K562 (cell line): Measurements from ENCODE around the gene RPEL1. TPM values are rescaled to one million over a fixed set of nuclear protein-coding genes. Genes with fewer than 3 reads are reported as not detected.
"Not testable (repeated sequence)": the region's sequence is repeated elsewhere in the genome, so short reads cannot be mapped to it uniquely, and the experiment has no call there.

ENCODE experiments used
- ATAC-seq: fragments of 200-7000 bp; cut with Tn5 transposase; 3 replicates; pipeline ENCODE4 v1.9.1; 2020; ENCODE audit warnings: moderate library complexity
- BruUV-seq: library from RNA; stranded (reverse); fragments of 400-500 nt; replicated peaks from 2 replicates; lab custom pipeline; 2021; lab: Mats Ljungman, UMichigan
- CTCF ChIA-PET: fragments of 300-600 bp; formaldehyde crosslinking; extraction: SDS; loops from one replicate; lab custom pipeline; 2021; ENCODE audit warnings: low intra/inter-chr PET ratio; lab: Yijun Ruan, JAX
- POLR2A ChIA-PET: fragments of 300-600, 350-650 bp; sonication (Branson Sonifier 250); formaldehyde crosslinking; extraction: SDS; loops from one replicate; lab custom pipeline; 2021; ENCODE audit warnings: antibody characterized with exemption, inconsistent platforms; lab: Yijun Ruan, JAX
- DNase-seq, 4 experiments: peaks; one replicate each; pipeline versions ENCODE4 v3.0.0 to v3.0.0-alpha.2; 2011 to 2018; ENCODE audit warnings: low spot score in 3 of 4, mixed read lengths in 3 of 4; ENCODE audit errors: extremely low read depth in 1 of 4
- FAIRE-seq: peaks from 2 replicates; lab custom pipeline; 2011; peaks lifted over from hg19 to GRCh38; lab: Jason Lieb, UNC
- H2AFZ ChIP-seq: 2 replicates; pipeline ENCODE4 v1.6.0; 2011; ENCODE audit warnings: low read depth, low read length, control low read depth, inconsistent platforms
- H3K27ac ChIP-seq: fragments of 200-600 bp; 3 replicates; pipeline ENCODE4 v1.8.0; 2011; ENCODE audit warnings: low read depth, mild to moderate bottlenecking, control low read depth, inconsistent platforms, low read length, moderate library complexity, mixed read lengths; ENCODE audit errors: extremely low read depth
- H3K27me3 ChIP-seq, 2 experiments: fragments of 300-600 bp in 1 of 2; 2 replicates in 1 of 2; 3 replicates in 1 of 2; pipeline versions ENCODE4 v1.6.0 to v1.8.0; 2011; ENCODE audit warnings: inconsistent platforms in 2 of 2, low read length in 2 of 2, mild to moderate bottlenecking in 1 of 2, mixed read lengths in 1 of 2, moderate library complexity in 1 of 2; ENCODE audit not compliant: control insufficient read depth in 2 of 2, insufficient read depth in 2 of 2
- H3K36me3 ChIP-seq: fragments of 300-600 bp; 3 replicates; pipeline ENCODE4 v1.8.0; 2011; ENCODE audit warnings: mild to moderate bottlenecking, low read length, inconsistent platforms; ENCODE audit not compliant: control insufficient read depth, insufficient read depth
- H3K4me1 ChIP-seq, 2 experiments: fragments of 200-600 bp in 1 of 2; replicated peaks in 1 of 2; 2 replicates in 1 of 2; 3 replicates in 1 of 2; pipeline versions ENCODE4 v1.5.1 to v1.8.0; 2011; ENCODE audit warnings: inconsistent platforms in 2 of 2, low read length in 2 of 2, mild to moderate bottlenecking in 1 of 2, mixed read lengths in 1 of 2, moderate library complexity in 1 of 2; ENCODE audit not compliant: control insufficient read depth in 2 of 2, insufficient read depth in 2 of 2
- H3K4me2 ChIP-seq: 2 replicates; pipeline ENCODE4 v1.6.1; 2011; ENCODE audit warnings: low read length, control low read depth, inconsistent platforms, mixed read lengths; ENCODE audit not compliant: insufficient read depth
- H3K4me3 ChIP-seq: fragments of 200-600 bp; sonication (generic), shearing (Covaris generic); 2 replicates; pipeline ENCODE4 v1.5.1; 2016; ENCODE audit warnings: control low read depth, inconsistent platforms
- H3K79me2 ChIP-seq: fragments of 200-600 bp; 3 replicates; pipeline ENCODE4 v1.8.0; 2011; ENCODE audit warnings: low read length, inconsistent platforms; ENCODE audit not compliant: control insufficient read depth, insufficient read depth
- H3K9ac ChIP-seq, 2 experiments: 2 replicates each; pipeline versions ENCODE4 v1.6.0 to v1.6.1; 2011; ENCODE audit warnings: low read depth in 2 of 2, low read length in 2 of 2, control low read depth in 1 of 2, inconsistent platforms in 1 of 2, mild to moderate bottlenecking in 1 of 2, mixed read lengths in 1 of 2; ENCODE audit not compliant: insufficient read depth in 1 of 2
- H3K9me1 ChIP-seq: one replicate; pipeline ENCODE4 v1.6.0; 2011; ENCODE audit warnings: inconsistent platforms, mild to moderate bottlenecking, low read length, moderate library complexity; ENCODE audit not compliant: control insufficient read depth, insufficient read depth
- H3K9me3 ChIP-seq: replicated peaks from 2 replicates; pipeline ENCODE4 v1.5.1; 2011; ENCODE audit warnings: low read depth, low read length, inconsistent platforms; ENCODE audit not compliant: control insufficient read depth, insufficient read depth
- H4K20me1 ChIP-seq: replicated peaks from 2 replicates; pipeline ENCODE4 v1.6.1; 2011; ENCODE audit warnings: low read length, inconsistent platforms, mixed read lengths; ENCODE audit not compliant: control insufficient read depth, insufficient read depth
- ETV6 ChIP-seq, 3 experiments: fragments of 150-350 bp in 1 of 3; sonication (generic) in 1 of 3; formaldehyde crosslinking in 1 of 3; IDR thresholded peaks; 2 replicates each; pipeline versions ENCODE4 v1.6.1 to v1.8.0; 2014 to 2022; ENCODE audit warnings: borderline replicate concordance in 2 of 3, low read depth in 2 of 3, antibody characterized with exemption in 1 of 3, low read length in 1 of 3, mild to moderate bottlenecking in 1 of 3, missing genetic modification reagents in 1 of 3
- PML ChIP-seq: IDR thresholded peaks from 2 replicates; pipeline ENCODE4 v1.6.1; 2012; ENCODE audit warnings: low read length, inconsistent platforms
- SMARCA5 ChIP-seq: fragments of 450-650 bp; IDR thresholded peaks from 2 replicates; pipeline ENCODE4 v1.6.1; 2016
- ZNF165 ChIP-seq: fragments of 250-450 bp; sonication (Bioruptor Pico); IDR thresholded peaks from 2 replicates; pipeline ENCODE4 v1.4.0; 2020; ENCODE audit warnings: borderline replicate concordance
- ZNF707 ChIP-seq: fragments of 250-450 bp; sonication (Bioruptor Pico); conservative IDR thresholded peaks from 2 replicates; pipeline ENCODE4 v1.8.0; 2022; ENCODE audit warnings: inconsistent platforms, mild to moderate bottlenecking, moderate library complexity
- WGBS: fragments of 100-300 bp; shearing (Covaris generic); methylation state at CpG from one replicate; pipeline ENCODE4 v1.1.6; 2016; ENCODE audit warnings: low coverage, mixed read lengths; ENCODE audit not compliant: insufficient coverage; ENCODE audit errors: missing lambda C conversion rate; 5-methylcytosine and 5-hydroxymethylcytosine counted together
- in situ Hi-C: fragments of 300-500 bp; cut with MboI; formaldehyde crosslinking; loops from 4 replicates; pipeline ENCODE4 v1.15.0; 2018; ENCODE audit warnings: inconsistent platforms, mixed read lengths
- intact Hi-C: fragments of 100-400 bp; cut with micrococcal nuclease; formaldehyde crosslinking; loops from 2 replicates; pipeline ENCODE4 v1.14.2; 2022
- polyA plus RNA-seq, 8 experiments: library from polyadenylated mRNA; depleted of rRNA in 4 of 8; stranded (reverse) in 5 of 8; unstranded in 3 of 8; fragments of >200 nt; fragmentation: Nextera tagmentation in 2 of 8; fragmentation: Illumina TruSeq in 1 of 8; extraction: Ambion mirVana in 2 of 8; extraction: Trizol in 1 of 8; gene quantifications; 2 replicates each; pipeline versions ENCODE4 v1.2.1 to v1.2.3, GENCODE V29; 2011 to 2014; ENCODE audit warnings: inconsistent platforms in 1 of 8, missing spikeins in 1 of 8
- total RNA-seq, 7 experiments: library from RNA; depleted of rRNA in 6 of 7; stranded (reverse); fragments of >200 nt in 6 of 7; fragmentation: Illumina TruSeq in 2 of 7; extraction: Trizol in 2 of 7; gene quantifications; 2 replicates each; pipeline versions ENCODE4 v1.2.1 to v1.2.3, GENCODE V29; 2011 to 2021; ENCODE audit warnings: low replicate concordance in 1 of 7
- TF ChIP-seq, protein P1 (sequence below): fragments of 450-650 bp; IDR thresholded peaks from 2 replicates; pipeline ENCODE4 v1.6.1; 2017; ENCODE audit warnings: antibody characterized with exemption, mild to moderate bottlenecking
- TF ChIP-seq, protein P2 (sequence below): fragments of 450-650 bp; formaldehyde crosslinking; IDR thresholded peaks from 2 replicates; pipeline ENCODE4 v1.4.0; 2020; ENCODE audit warnings: mild to moderate bottlenecking
- TF ChIP-seq, protein P3 (sequence below): fragments of 250-450 bp; sonication (Bioruptor Pico); IDR thresholded peaks from 2 replicates; pipeline ENCODE4 v1.4.0; 2020; ENCODE audit warnings: borderline replicate concordance

Gene RPEL1
- total and polyA plus RNA-seq, 9 of the 15 experiments (the other 6 are each of a cell fraction or from before 2014, with no cell fraction given): 0.04 to 0.15 (median 0.07) TPM; not detected in 4

DNA sequence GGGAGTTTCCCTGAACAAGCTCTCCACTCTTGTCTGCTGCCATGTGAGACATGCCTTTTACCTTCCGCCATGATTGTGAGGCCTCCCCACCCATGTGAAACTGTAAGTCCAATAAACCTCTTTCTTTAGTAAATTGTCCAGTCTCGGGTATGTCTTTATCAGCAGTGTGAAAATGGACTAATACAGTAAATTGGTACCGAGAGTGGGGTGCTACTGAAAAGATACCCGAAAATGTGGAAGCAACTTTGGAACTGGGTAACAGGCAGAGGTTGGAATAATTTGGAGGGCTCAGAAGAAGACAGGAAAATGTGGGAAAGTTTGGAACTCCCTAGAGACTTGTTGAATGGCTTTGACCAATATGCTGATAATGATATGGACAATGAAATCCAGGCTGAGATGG lies 13.2 kb downstream of the RPEL1 start:
- intact Hi-C loops: not testable (repeated sequence)
- peak; percentile 82 for TF ChIP-seq ZNF707
- TF ChIP-seq, all 486 proteins: peak for 1; not testable (repeated sequence) for 485
- H3K9me1 ChIP-seq, H3K79me2 ChIP-seq, H4K20me1 ChIP-seq, H3K4me3 ChIP-seq, H2AFZ ChIP-seq, H3K27me3 ChIP-seq, in situ Hi-C loops, ATAC-seq, CTCF ChIA-PET, H3K4me2 ChIP-seq, DNase-seq, H3K9ac ChIP-seq, FAIRE-seq, BruUV-seq, POLR2A ChIA-PET, H3K27ac ChIP-seq, H3K9me3 ChIP-seq, H3K36me3 ChIP-seq, H3K4me1 ChIP-seq: not testable (repeated sequence)
- WGBS: 39% methylated on average over 3 of the region's 4 CpGs

DNA sequence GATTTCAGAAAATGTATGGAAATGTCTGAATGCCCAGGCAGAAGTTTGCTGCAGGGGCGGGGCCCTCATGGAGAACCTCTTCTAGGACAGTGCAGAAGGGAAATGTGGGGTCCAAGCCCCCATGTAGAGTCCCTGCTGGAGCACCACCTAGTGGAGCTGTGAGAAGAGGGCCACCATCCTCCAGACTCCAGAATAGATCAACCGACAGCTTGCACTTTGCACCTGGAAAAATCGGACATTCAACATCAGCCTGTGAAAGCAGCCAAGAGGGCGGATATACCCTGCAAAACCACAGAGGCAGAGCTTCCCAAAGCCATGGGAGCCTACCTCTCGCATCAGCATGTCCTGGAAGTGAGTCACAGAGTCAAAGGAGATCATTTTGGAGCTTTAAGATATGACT lies 14.3 kb downstream of the RPEL1 start:
- POLR2A ChIA-PET: no interaction called here
- intact Hi-C loops: no loop called here
- no peak for TF ChIP-seq PML
- TF ChIP-seq SMARCA5: no peak
- TF ChIP-seq, protein P1, sequence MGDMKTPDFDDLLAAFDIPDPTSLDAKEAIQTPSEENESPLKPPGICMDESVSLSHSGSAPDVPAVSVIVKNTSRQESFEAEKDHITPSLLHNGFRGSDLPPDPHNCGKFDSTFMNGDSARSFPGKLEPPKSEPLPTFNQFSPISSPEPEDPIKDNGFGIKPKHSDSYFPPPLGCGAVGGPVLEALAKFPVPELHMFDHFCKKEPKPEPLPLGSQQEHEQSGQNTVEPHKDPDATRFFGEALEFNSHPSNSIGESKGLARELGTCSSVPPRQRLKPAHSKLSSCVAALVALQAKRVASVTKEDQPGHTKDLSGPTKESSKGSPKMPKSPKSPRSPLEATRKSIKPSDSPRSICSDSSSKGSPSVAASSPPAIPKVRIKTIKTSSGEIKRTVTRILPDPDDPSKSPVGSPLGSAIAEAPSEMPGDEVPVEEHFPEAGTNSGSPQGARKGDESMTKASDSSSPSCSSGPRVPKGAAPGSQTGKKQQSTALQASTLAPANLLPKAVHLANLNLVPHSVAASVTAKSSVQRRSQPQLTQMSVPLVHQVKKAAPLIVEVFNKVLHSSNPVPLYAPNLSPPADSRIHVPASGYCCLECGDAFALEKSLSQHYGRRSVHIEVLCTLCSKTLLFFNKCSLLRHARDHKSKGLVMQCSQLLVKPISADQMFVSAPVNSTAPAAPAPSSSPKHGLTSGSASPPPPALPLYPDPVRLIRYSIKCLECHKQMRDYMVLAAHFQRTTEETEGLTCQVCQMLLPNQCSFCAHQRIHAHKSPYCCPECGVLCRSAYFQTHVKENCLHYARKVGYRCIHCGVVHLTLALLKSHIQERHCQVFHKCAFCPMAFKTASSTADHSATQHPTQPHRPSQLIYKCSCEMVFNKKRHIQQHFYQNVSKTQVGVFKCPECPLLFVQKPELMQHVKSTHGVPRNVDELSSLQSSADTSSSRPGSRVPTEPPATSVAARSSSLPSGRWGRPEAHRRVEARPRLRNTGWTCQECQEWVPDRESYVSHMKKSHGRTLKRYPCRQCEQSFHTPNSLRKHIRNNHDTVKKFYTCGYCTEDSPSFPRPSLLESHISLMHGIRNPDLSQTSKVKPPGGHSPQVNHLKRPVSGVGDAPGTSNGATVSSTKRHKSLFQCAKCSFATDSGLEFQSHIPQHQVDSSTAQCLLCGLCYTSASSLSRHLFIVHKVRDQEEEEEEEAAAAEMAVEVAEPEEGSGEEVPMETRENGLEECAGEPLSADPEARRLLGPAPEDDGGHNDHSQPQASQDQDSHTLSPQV: no peak
- TF ChIP-seq, protein P2, sequence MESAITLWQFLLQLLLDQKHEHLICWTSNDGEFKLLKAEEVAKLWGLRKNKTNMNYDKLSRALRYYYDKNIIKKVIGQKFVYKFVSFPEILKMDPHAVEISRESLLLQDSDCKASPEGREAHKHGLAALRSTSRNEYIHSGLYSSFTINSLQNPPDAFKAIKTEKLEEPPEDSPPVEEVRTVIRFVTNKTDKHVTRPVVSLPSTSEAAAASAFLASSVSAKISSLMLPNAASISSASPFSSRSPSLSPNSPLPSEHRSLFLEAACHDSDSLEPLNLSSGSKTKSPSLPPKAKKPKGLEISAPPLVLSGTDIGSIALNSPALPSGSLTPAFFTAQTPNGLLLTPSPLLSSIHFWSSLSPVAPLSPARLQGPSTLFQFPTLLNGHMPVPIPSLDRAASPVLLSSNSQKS (CRISPR knock-in tag): no peak
- no peak for TF ChIP-seq ETV6 (IDR thresholded peaks at IDR 0.05; ENCODE audit: borderline replicate concordance in 1 of 2, low read depth in 2 of 2, low read length in 1 of 2)
- no peak for TF ChIP-seq ETV6 (CRISPR knock-in tag; IDR thresholded peaks at IDR 0.05; ENCODE audit: borderline replicate concordance)
- TF ChIP-seq, protein P3, sequence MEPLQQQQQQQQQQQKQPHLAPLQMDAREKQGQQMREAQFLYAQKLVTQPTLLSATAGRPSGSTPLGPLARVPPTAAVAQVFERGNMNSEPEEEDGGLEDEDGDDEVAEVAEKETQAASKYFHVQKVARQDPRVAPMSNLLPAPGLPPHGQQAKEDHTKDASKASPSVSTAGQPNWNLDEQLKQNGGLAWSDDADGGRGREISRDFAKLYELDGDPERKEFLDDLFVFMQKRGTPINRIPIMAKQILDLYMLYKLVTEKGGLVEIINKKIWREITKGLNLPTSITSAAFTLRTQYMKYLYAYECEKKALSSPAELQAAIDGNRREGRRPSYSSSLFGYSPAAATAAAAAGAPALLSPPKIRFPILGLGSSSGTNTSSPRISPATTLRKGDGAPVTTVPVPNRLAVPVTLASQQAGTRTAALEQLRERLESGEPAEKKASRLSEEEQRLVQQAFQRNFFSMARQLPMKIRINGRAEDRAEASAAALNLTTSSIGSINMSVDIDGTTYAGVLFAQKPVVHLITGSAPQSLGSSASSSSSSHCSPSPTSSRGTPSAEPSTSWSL: no peak
- no peak for TF ChIP-seq ZNF165 (CRISPR knock-in tag)

More for the DNA sequence above, 14.3 kb downstream of the RPEL1 start:
- Histone ChIP-seq H3K36me3 (no peaks in the 10 kb centered on the region), H3K9me1 (no peaks in the 10 kb centered on the region), H3K27me3 (no peaks in the 10 kb centered on the region), H3K9ac (no peak overlapping the region), H3K4me1 (no peaks in the 10 kb centered on the region), H3K27ac (no peak overlapping the region), H3K4me2 (no peak overlapping the region), H3K4me3 (no peak overlapping the region), H4K20me1 (no peaks in the 10 kb centered on the region), H3K79me2 (no peaks in the 10 kb centered on the region), H2AFZ (no peak overlapping the region), H3K9me3 (no peaks in the 10 kb centered on the region)
- no peak for DNase-seq
- BruUV-seq: no TSS peak
- ATAC-seq: no peak
- CTCF ChIA-PET: no interaction called here
- in situ Hi-C loops: no loop called here
- FAIRE-seq: no peak
- WGBS: 8% methylated on average over 4 of the region's 5 CpGs
